ENCODE results near the gene SLC32A1.

The SLC32A1 gene

GRCh38 chr20:38737887-38738286, 13.6 kb downstream of the SLC32A1 start:
- no peaks in the 10 kb centered on the region for H3K9me3 ChIP-seq (ENCODE audit: insufficient read depth, low read depth, low read length)
- H3K4me1 ChIP-seq (ENCODE audit: insufficient read depth, low read length) = no peaks in the 10 kb centered on the region
- peaks cover 58% of the 10 kb centered on the region for H3K27me3 ChIP-seq (ENCODE audit: insufficient read depth, low read length)
- H3K4me3 ChIP-seq (ENCODE audit: low read length) = no peak overlapping the region
- no peak overlapping the region for H3K27ac ChIP-seq (ENCODE audit: low read length)
- H3K9ac ChIP-seq (ENCODE audit: low read depth, low read length) = no peak overlapping the region
- no peaks in the 10 kb centered on the region for H3K36me3 ChIP-seq (ENCODE audit: insufficient read depth, low read depth, low read length)

DNA sequence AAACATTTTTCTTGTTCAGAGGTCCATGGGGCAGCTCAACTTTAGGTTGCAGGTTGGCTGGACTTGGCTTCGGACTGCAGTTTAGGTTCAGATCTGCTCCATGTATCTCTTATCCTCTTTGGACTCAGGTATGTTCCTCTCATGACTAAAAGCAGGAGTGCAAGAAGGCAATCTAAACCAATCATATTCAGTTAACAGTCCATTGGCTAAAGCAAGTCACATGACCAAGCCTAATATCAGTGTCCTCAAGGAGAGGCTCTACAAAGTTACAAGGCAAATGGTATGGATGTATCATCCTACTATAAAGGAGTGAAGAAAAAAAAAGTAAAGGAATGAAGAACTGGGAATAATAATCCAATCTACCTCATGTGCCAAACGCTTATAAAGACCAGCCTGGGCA, 21.5 kb downstream of the SLC32A1 start:
- Histone ChIP-seq H3K36me3 (ENCODE audit: insufficient read depth, low read depth, low read length) (no peaks in the 10 kb centered on the region), H3K9me3 (ENCODE audit: insufficient read depth, low read depth, low read length) (no peaks in the 10 kb centered on the region), H3K27ac (ENCODE audit: low read length) (no peak overlapping the region), H3K4me1 (ENCODE audit: insufficient read depth, low read length) (peaks cover 7% of the 10 kb centered on the region), H3K27me3 (ENCODE audit: insufficient read depth, low read length) (peaks cover 51% of the 10 kb centered on the region), H3K4me3 (ENCODE audit: low read length) (no peak overlapping the region), H3K9ac (ENCODE audit: low read depth, low read length) (no peak overlapping the region)

DNA sequence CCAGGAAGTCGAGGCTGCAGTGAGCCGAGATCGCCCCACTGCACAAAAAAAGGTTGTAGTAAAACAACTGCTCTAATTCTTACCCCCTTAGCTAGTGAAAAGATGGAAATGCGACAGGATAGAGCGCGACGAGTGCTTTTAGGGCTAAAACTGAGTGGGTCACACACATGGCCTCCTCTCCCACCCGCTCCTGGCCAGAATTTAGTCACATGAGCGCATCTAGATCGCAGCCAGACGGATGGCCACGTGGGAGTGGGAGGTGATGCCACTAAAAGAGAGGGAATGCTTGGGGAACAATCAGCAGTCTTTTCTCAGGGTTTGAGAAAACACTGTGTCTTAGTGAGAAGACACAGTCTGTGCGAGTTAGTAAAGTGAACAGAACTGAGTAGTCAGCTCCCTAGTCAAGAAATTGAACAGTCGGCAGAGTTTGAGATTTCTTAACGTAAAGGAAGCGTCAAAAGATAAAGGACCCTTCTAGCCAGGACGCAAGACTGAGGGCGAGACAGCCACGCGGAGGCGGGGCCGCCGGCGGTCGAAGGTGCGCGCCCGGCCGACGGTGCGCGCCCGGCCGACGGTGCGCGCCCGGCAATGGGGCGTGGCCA, 23.3 kb downstream of the SLC32A1 start:
- peak overlapping the region; percentile 28; the same call in 1 of the 2 replicates for H3K9ac ChIP-seq (ENCODE audit: low read depth, low read length)
- H3K27ac ChIP-seq (ENCODE audit: low read length) = no peak overlapping the region
- peak overlapping the region; percentile 90 for H3K4me3 ChIP-seq (ENCODE audit: low read length)
- peaks cover 13% of the 10 kb centered on the region; the same call in 1 of the 2 replicates for H3K36me3 ChIP-seq (ENCODE audit: insufficient read depth, low read depth, low read length)
- peaks cover 32% of the 10 kb centered on the region for H3K27me3 ChIP-seq (ENCODE audit: insufficient read depth, low read length)
- H3K4me1 ChIP-seq (ENCODE audit: insufficient read depth, low read length) = peaks cover 7% of the 10 kb centered on the region
- no peaks in the 10 kb centered on the region for H3K9me3 ChIP-seq (ENCODE audit: insufficient read depth, low read depth, low read length)

DNA sequence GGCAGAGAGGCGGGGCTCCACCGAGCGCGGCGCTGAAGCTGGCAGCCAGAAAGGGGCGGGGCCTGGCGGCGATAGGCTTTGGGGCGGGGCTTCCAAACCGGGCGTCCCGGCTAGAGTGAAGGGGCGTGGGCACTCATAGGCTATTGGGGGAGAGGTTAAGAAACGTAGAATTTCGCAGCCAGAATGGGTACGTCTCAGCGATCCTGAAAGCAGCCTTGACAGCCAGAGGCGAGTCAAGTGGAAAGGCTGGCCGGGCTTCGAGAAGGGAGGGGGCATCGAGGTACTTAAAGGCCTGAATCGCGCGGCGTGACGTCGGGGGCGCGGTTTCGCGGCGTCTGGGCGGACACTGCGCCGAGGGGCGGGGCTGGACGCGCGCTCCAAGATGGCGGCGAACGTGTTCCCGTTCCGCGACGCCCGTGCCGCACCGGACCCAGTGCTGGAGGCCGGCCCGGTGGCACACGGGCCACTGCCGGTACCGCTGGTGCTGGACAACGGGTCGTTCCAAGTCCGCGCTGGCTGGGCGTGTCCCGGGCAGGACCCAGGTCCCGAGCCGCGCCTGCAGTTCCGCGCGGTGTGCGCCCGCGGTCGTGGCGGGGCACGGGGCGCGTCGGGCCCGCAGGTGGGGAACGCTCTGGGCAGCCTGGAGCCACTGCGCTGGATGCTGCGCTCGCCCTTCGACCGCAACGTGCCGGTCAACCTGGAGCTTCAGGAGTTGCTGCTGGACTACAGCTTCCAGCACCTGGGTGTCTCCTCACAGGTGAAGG, 24.0 kb downstream of the SLC32A1 start, which contains the start of gene ACTR5:
TSS of gene ACTR5 (plus strand) at position 364 of the 764 bp plus-strand sequence. CDS start at position 383, 19 bp downstream.
- Histone ChIP-seq H3K27me3 (ENCODE audit: insufficient read depth, low read length) (peaks cover 30% of the 10 kb centered on the region), H3K4me3 (ENCODE audit: low read length) (peak within 1 kb of the TSS; percentile 90), H3K9me3 (ENCODE audit: insufficient read depth, low read depth, low read length) (no peaks in the 10 kb centered on the region), H3K9ac (ENCODE audit: low read depth, low read length) (peak within 1 kb of the TSS; percentile 85), H3K4me1 (ENCODE audit: insufficient read depth, low read length) (peaks cover 7% of the 10 kb centered on the region), H3K36me3 (ENCODE audit: insufficient read depth, low read depth, low read length) (peaks cover 20% of the 10 kb centered on the region; the same call in 1 of the 2 replicates), H3K27ac (ENCODE audit: low read length) (peak within 1 kb of the TSS; percentile 3)

GRCh38 chr20:38748861-38749149, 24.5 kb downstream of the SLC32A1 start:
- Histone ChIP-seq H3K27ac (ENCODE audit: low read length) (no peak overlapping the region), H3K9me3 (ENCODE audit: insufficient read depth, low read depth, low read length) (no peaks in the 10 kb centered on the region), H3K36me3 (ENCODE audit: insufficient read depth, low read depth, low read length) (peaks cover 24% of the 10 kb centered on the region; the same call in 1 of the 2 replicates), H3K4me3 (ENCODE audit: low read length) (peak overlapping the region; percentile 90), H3K27me3 (ENCODE audit: insufficient read depth, low read length) (peaks cover 28% of the 10 kb centered on the region), H3K4me1 (ENCODE audit: insufficient read depth, low read length) (peaks cover 7% of the 10 kb centered on the region), H3K9ac (ENCODE audit: low read depth, low read length) (peak overlapping the region; percentile 85)

- H3K4me3 ChIP-seq (ENCODE audit: low read length) = no peak overlapping the region
- H3K27ac ChIP-seq (ENCODE audit: low read length) = no peak overlapping the region
Measured at GRCh38 chr20:38751360-38751976, 27.2 kb downstream of the SLC32A1 start.

DNA sequence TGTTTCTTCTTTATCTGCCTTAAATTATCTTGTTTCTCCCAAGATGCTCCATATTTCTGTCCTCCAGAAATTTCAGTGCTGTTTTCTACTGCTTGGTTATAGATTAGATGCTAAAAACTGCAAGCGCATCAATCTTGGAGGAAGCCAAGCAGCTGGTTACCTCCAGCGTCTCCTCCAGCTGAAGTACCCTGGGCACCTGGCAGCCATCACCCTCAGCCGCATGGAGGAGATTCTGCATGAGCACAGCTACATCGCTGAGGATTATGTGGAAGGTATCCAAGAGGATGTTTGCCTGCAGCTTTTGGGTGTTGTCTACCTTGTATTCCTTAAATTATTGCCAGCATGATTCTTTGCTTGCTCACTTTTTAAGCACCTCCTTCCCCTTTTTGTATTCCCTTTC, 27.7 kb downstream of the SLC32A1 start:
- no peak overlapping the region for H3K27ac ChIP-seq (ENCODE audit: low read length)
- H3K4me1 ChIP-seq (ENCODE audit: insufficient read depth, low read length) = peaks cover 7% of the 10 kb centered on the region
- no peak overlapping the region for H3K4me3 ChIP-seq (ENCODE audit: low read length)
- H3K27me3 ChIP-seq (ENCODE audit: insufficient read depth, low read length) = peaks cover 18% of the 10 kb centered on the region
- no peaks in the 10 kb centered on the region for H3K9me3 ChIP-seq (ENCODE audit: insufficient read depth, low read depth, low read length)
- H3K9ac ChIP-seq (ENCODE audit: low read depth, low read length) = no peak overlapping the region
- peaks cover 47% of the 10 kb centered on the region for H3K36me3 ChIP-seq (ENCODE audit: insufficient read depth, low read depth, low read length)

More at GRCh38 chr20:38751360-38751976, 27.2 kb downstream of the SLC32A1 start:
- Histone ChIP-seq H3K27me3 (ENCODE audit: insufficient read depth, low read length) (peaks cover 24% of the 10 kb centered on the region), H3K4me1 (ENCODE audit: insufficient read depth, low read length) (peaks cover 7% of the 10 kb centered on the region), H3K36me3 (ENCODE audit: insufficient read depth, low read depth, low read length) (peaks cover 42% of the 10 kb centered on the region; the same call in 1 of the 2 replicates), H3K9ac (ENCODE audit: low read depth, low read length) (no peak overlapping the region), H3K9me3 (ENCODE audit: insufficient read depth, low read depth, low read length) (no peaks in the 10 kb centered on the region)

DNA sequence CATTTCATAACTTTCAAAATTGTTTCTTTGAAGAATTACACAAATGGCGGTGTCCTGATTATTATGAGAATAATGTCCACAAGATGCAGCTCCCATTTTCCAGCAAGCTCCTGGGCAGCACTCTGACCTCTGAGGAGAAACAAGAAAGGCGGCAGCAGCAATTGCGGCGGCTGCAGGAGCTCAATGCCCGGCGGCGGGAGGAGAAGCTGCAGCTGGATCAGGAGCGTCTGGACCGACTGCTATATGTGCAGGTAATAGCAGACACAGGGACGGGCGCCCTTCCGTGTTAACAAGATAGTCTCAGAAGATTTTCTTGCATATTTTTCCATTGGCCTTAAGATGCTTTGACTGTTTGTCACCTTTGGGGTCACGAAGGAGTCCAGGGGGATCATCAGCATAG, 30.6 kb downstream of the SLC32A1 start:
- Histone ChIP-seq H3K36me3 (ENCODE audit: insufficient read depth, low read depth, low read length) (peaks cover 74% of the 10 kb centered on the region), H3K27ac (ENCODE audit: low read length) (no peak overlapping the region), H3K4me1 (ENCODE audit: insufficient read depth, low read length) (no peaks in the 10 kb centered on the region; the same call in 1 of the 2 replicates), H3K27me3 (ENCODE audit: insufficient read depth, low read length) (no peaks in the 10 kb centered on the region), H3K9ac (ENCODE audit: low read depth, low read length) (no peak overlapping the region), H3K9me3 (ENCODE audit: insufficient read depth, low read depth, low read length) (no peaks in the 10 kb centered on the region), H3K4me3 (ENCODE audit: low read length) (no peak overlapping the region)

GRCh38 chr20:38755324-38755910, 31.1 kb downstream of the SLC32A1 start:
- Histone ChIP-seq H3K27ac (ENCODE audit: low read length) (no peak overlapping the region), H3K9me3 (ENCODE audit: insufficient read depth, low read depth, low read length) (no peaks in the 10 kb centered on the region), H3K9ac (ENCODE audit: low read depth, low read length) (no peak overlapping the region), H3K4me1 (ENCODE audit: insufficient read depth, low read length) (no peaks in the 10 kb centered on the region; the same call in 1 of the 2 replicates), H3K27me3 (ENCODE audit: insufficient read depth, low read length) (no peaks in the 10 kb centered on the region), H3K4me3 (ENCODE audit: low read length) (no peak overlapping the region), H3K36me3 (ENCODE audit: insufficient read depth, low read depth, low read length) (peaks cover 79% of the 10 kb centered on the region)

- H3K9me3 ChIP-seq (ENCODE audit: insufficient read depth, low read depth, low read length) = no peaks in the 10 kb centered on the region
- no peak overlapping the region for H3K4me3 ChIP-seq (ENCODE audit: low read length)
- peaks cover 87% of the 10 kb centered on the region for H3K36me3 ChIP-seq (ENCODE audit: insufficient read depth, low read depth, low read length)
- H3K27me3 ChIP-seq (ENCODE audit: insufficient read depth, low read length) = no peaks in the 10 kb centered on the region
- H3K4me1 ChIP-seq (ENCODE audit: insufficient read depth, low read length) = no peaks in the 10 kb centered on the region; the same call in 1 of the 2 replicates
- H3K9ac ChIP-seq (ENCODE audit: low read depth, low read length) = no peak overlapping the region
- H3K27ac ChIP-seq (ENCODE audit: low read length) = no peak overlapping the region
Measured at GRCh38 chr20:38757145-38757775, 33.0 kb downstream of the SLC32A1 start.

- H3K36me3 ChIP-seq (ENCODE audit: insufficient read depth, low read depth, low read length) = peaks cover 91% of the 10 kb centered on the region
Measured at GRCh38 chr20:38759106-38759505, 34.8 kb downstream of the SLC32A1 start.

More at GRCh38 chr20:38759106-38759505, 34.8 kb downstream of the SLC32A1 start:
- no peak overlapping the region for H3K4me3 ChIP-seq (ENCODE audit: low read length)
- H3K27ac ChIP-seq (ENCODE audit: low read length) = no peak overlapping the region
- H3K9me3 ChIP-seq (ENCODE audit: insufficient read depth, low read depth, low read length) = no peaks in the 10 kb centered on the region
- H3K9ac ChIP-seq (ENCODE audit: low read depth, low read length) = no peak overlapping the region
- no peaks in the 10 kb centered on the region for H3K27me3 ChIP-seq (ENCODE audit: insufficient read depth, low read length)
- no peaks in the 10 kb centered on the region; the same call in 1 of the 2 replicates for H3K4me1 ChIP-seq (ENCODE audit: insufficient read depth, low read length)

Data from iPS-20b (cell line).